Astrocyte of the spinal cord (primary cell): ENCODE results near the gene DUSP28.

ENCODE experiments used
- DNase-seq: peaks from one replicate; pipeline ENCODE4 v3.0.0; 2011; ENCODE audit warnings: low read depth, low spot score
- H3K4me3 ChIP-seq: 2 replicates; pipeline ENCODE4 v1.5.1; 2011; ENCODE audit warnings: low read depth, mild to moderate bottlenecking, low read length, moderate library complexity
- CTCF ChIP-seq: IDR thresholded peaks from 2 replicates; pipeline ENCODE4 v1.5.1; 2012; ENCODE audit warnings: low read depth, mild to moderate bottlenecking, low read length, inconsistent platforms
- in situ Hi-C: cut with HindIII; loops from 2 replicates; pipeline ENCODE4 v1.10.0; 2017; ENCODE audit warnings: low sequenced_read_pairs

DUSP28 gene

GRCh38 chr2:240560084-240560479 is at the start of gene DUSP28:
TSS of gene DUSP28 (plus strand) at chr2:240560357. CDS start at chr2:240560685, 328 bp downstream.
- no peak for TF ChIP-seq CTCF
- H3K4me3 ChIP-seq = peak within 1 kb of the TSS; percentile 60
- peak; percentile 85 for DNase-seq
- in situ Hi-C loops = no loop called here

- no peak overlapping the region for H3K4me3 ChIP-seq
- DNase-seq = no peak
- in situ Hi-C loops = no loop called here
These were observed 49.5 kb upstream of the DUSP28 start for GRCh38 chr2:240510513-240511210.

GRCh38 chr2:240511351-240512108 is 48.6 kb upstream of the DUSP28 start:
- no peak for DNase-seq
- no peak for TF ChIP-seq CTCF
- in situ Hi-C loops = no loop called here
- H3K4me3 ChIP-seq = no peak overlapping the region

More at GRCh38 chr2:240510513-240511210, 49.5 kb upstream of the DUSP28 start:
- no peak for TF ChIP-seq CTCF

GRCh38 chr2:240512109-240512485 is 48.1 kb upstream of the DUSP28 start:
- in situ Hi-C loops = no loop called here
- no peak for TF ChIP-seq CTCF
- H3K4me3 ChIP-seq = no peak overlapping the region
- DNase-seq = no peak

GRCh38 chr2:240512666-240513535 is 47.3 kb upstream of the DUSP28 start:
- in situ Hi-C loops = no loop called here
- TF ChIP-seq CTCF = no peak
- no peak for DNase-seq
- no peak overlapping the region for H3K4me3 ChIP-seq

GRCh38 chr2:240513549-240514287 is 46.4 kb upstream of the DUSP28 start:
- peak; percentile 95 for TF ChIP-seq CTCF
- in situ Hi-C loops = no loop called here
- DNase-seq = peak; percentile 73
- no peak overlapping the region for H3K4me3 ChIP-seq
